Stimulated activated CD8-positive, alpha-beta memory T cell treated with anti-CD3 and anti-CD28 coated beads, Interleukin-2, amount 100 ng/mL, for 48 hours (primary cell): ENCODE results near the gene HOXA7.

Source experiments
- DNase-seq, 2 donors: peaks; one replicate each; pipeline ENCODE4 v3.0.0-alpha.2; 2020; ENCODE audit warnings: low read depth in 2 of 2

Gene HOXA7

GRCh38 chr7:27118580-27118979, 37.9 kb downstream of the HOXA7 start:
- no peak for DNase-seq

- DNase-seq: no peak
Measured at GRCh38 chr7:27117887-27118491, 38.5 kb downstream of the HOXA7 start.

GRCh38 chr7:27116962-27117886, 39.3 kb downstream of the HOXA7 start:
- no peak for DNase-seq

- DNase-seq: no peak
Measured at GRCh38 chr7:27116031-27116961, 40.2 kb downstream of the HOXA7 start.

- DNase-seq: no peak
Measured at GRCh38 chr7:27115221-27116026, 41.1 kb downstream of the HOXA7 start.

- no peak for DNase-seq
Measured at GRCh38 chr7:27114881-27115220, 41.6 kb downstream of the HOXA7 start.

- DNase-seq: no peak
Measured at GRCh38 chr7:27113991-27114769, 42.3 kb downstream of the HOXA7 start.

GRCh38 chr7:27112955-27113949, 43.2 kb downstream of the HOXA7 start:
- DNase-seq: no peak

GRCh38 chr7:27112361-27112760, 44.1 kb downstream of the HOXA7 start:
- DNase-seq: no peak

GRCh38 chr7:27111751-27112277, 44.7 kb downstream of the HOXA7 start:
- DNase-seq: no peak

- no peak for DNase-seq
Measured at GRCh38 chr7:27111042-27111750, 45.3 kb downstream of the HOXA7 start.

GRCh38 chr7:27110186-27111031, 46.1 kb downstream of the HOXA7 start:
- no peak for DNase-seq

- DNase-seq: no peak
Measured at GRCh38 chr7:27109466-27110185, 46.8 kb downstream of the HOXA7 start.

- DNase-seq: no peak
Measured at GRCh38 chr7:27108390-27109127, 47.9 kb downstream of the HOXA7 start.

- no peak for DNase-seq
Measured at GRCh38 chr7:27107391-27108381, 48.8 kb downstream of the HOXA7 start.
